ENCODE measurements around the gene FOXP2. TPM values are rescaled to one million over a fixed set of nuclear protein-coding genes. Genes with fewer than 3 reads are reported as not detected.
A peak's percentile ranks its signal among the peaks of the same experiment; 100 is the strongest.

Gene FOXP2
- total and polyA plus RNA-seq, 7 donors, result 1.6 to 150 (median 91.2) TPM

GRCh38 chr7:114405427-114405826 lies 9.2 kb upstream of the FOXP2 start:
- Histone ChIP-seq H3K27me3 (no peaks in the 10 kb centered on the region), H3K4me1 (peaks cover 0 to 39% (median 4%) of the 10 kb centered on the region in 4 donors), H3K4me3 (no peak overlapping the region), H3K27ac (peak overlapping the region in 3 of 4 donors; percentile 20 to 69 (median 67)), H3K36me3 (no peaks in the 10 kb centered on the region), H3K9me3 (no peaks in the 10 kb centered on the region)
- WGBS, 2 donors, result 12 to 26% methylated on average over 2 of the region's 2 CpGs
- no peak for TF ChIP-seq POLR2A (IDR thresholded peaks at IDR 0.05)
- peak in 2 of 4 donors; percentile 26 to 43 for TF ChIP-seq POLR2AphosphoS5 (IDR thresholded peaks at IDR 0.05)
- no peak for TF ChIP-seq EP300 (IDR thresholded peaks at IDR 0.05)
- TF ChIP-seq, protein P1, sequence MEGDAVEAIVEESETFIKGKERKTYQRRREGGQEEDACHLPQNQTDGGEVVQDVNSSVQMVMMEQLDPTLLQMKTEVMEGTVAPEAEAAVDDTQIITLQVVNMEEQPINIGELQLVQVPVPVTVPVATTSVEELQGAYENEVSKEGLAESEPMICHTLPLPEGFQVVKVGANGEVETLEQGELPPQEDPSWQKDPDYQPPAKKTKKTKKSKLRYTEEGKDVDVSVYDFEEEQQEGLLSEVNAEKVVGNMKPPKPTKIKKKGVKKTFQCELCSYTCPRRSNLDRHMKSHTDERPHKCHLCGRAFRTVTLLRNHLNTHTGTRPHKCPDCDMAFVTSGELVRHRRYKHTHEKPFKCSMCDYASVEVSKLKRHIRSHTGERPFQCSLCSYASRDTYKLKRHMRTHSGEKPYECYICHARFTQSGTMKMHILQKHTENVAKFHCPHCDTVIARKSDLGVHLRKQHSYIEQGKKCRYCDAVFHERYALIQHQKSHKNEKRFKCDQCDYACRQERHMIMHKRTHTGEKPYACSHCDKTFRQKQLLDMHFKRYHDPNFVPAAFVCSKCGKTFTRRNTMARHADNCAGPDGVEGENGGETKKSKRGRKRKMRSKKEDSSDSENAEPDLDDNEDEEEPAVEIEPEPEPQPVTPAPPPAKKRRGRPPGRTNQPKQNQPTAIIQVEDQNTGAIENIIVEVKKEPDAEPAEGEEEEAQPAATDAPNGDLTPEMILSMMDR (IDR thresholded peaks at IDR 0.05), result peak; percentile 44 to 66 (median 50)
- intact Hi-C loops (cut with DNase I), result no loop called here
- no peak for DNase-seq

DNA sequence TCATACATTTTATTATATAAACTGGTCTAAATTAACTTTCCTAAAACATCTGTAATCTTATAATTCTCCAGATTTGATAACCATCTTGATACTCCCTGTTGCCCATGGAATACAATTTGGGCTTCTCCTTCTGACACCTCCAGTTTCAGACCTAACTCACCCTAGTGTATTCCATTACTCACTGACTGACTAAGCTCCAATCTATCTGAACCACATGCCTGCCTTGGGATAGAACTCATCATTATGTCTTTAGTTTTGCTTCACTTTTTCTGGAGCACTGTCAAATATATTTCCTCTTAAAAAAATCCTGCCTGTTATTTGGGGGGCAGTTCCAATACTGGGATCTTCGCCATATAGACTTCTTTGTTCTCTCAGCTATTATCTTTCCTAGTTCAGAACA lies 4.9 kb upstream of the FOXP2 start:
- TF ChIP-seq EP300 (IDR thresholded peaks at IDR 0.05) (no peak), POLR2AphosphoS5 (IDR thresholded peaks at IDR 0.05) (no peak), POLR2A (IDR thresholded peaks at IDR 0.05) (no peak)
- TF ChIP-seq, protein P1 (IDR thresholded peaks at IDR 0.05), result no peak
- intact Hi-C loops (cut with DNase I), result loop anchor here (10.0 kb wide), 1 partner anchor 1265 kb away; no protein-coding TSS in a partner anchor
- Histone ChIP-seq H3K36me3 (no peaks in the 10 kb centered on the region), H3K27me3 (no peaks in the 10 kb centered on the region), H3K27ac (peak overlapping the region in 3 of 4 donors; percentile 83 to 91 (median 87)), H3K4me3 (no peak overlapping the region), H3K4me1 (peaks cover 0 to 57% (median 15%) of the 10 kb centered on the region in 4 donors), H3K9me3 (no peaks in the 10 kb centered on the region)
- WGBS, 2 donors, result 90 to 97% methylated on average over 1 of the region's 1 CpG
- DNase-seq, result no peak

DNA sequence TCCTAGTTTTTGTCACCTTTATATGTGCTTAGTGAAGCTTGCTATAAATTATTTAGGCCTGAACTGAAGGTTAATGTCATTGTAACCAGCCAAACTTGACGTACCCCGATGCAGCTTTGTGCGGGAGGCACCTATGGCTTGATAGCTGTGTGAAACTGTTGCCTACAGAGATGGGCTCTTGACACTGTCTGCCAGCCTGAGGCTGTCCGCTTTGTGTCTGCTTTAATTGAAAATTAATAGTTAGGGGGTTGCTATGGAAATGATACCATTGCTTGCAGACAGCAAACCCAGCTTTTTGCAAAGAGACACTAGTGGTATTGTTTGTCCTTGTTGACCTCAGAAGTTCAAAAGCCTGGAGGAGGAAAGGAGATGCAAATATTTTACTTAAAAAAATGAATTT lies 2.1 kb upstream of the FOXP2 start:
- TF ChIP-seq POLR2A (IDR thresholded peaks at IDR 0.05) (no peak), EP300 (IDR thresholded peaks at IDR 0.05) (no peak), POLR2AphosphoS5 (IDR thresholded peaks at IDR 0.05) (no peak)
- TF ChIP-seq, protein P1 (IDR thresholded peaks at IDR 0.05), result no peak
- no peaks in the 10 kb centered on the region for H3K27me3 ChIP-seq
- peak overlapping the region; percentile 79 to 91 (median 85) for H3K27ac ChIP-seq
- H3K9me3 ChIP-seq, result no peaks in the 10 kb centered on the region
- intact Hi-C loops (cut with DNase I), result loop anchor here (10.0 kb wide), 1 partner anchor 1262 kb away; no protein-coding TSS in a partner anchor
- no peaks in the 10 kb centered on the region for H3K36me3 ChIP-seq
- 92% methylated on average over 4 of the region's 4 CpGs for WGBS, 2 donors
- no peak for DNase-seq
- peaks cover 0 to 32% (median 13%) of the 10 kb centered on the region in 4 donors for H3K4me1 ChIP-seq
- peak overlapping the region in 2 of 4 donors; percentile 23 to 30 for H3K4me3 ChIP-seq

DNA sequence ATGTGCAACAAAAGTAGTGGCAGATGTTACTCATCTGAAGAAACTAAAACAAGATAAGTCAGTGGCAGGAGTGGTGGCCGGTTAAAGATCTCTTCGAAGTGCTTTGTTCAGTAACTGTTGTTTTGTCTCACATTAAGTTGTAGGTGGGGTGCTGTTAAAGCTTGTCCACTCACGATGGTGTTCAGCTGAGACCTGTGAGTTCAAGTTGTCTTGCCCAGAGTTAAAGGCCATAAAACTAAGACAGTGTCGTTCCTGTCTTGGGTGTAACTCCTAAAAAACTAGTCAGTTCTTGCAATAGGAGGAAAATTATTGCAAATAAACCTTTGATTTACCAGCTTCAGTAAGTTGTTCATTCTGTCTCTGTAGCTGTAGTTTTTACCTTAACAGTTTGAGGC lies 857 bp upstream of the FOXP2 start:
- peaks cover 0 to 29% (median 15%) of the 10 kb centered on the region in 4 donors for H3K4me1 ChIP-seq
- H3K9me3 ChIP-seq, result no peaks in the 10 kb centered on the region
- TF ChIP-seq POLR2A (IDR thresholded peaks at IDR 0.05) (no peak), EP300 (IDR thresholded peaks at IDR 0.05) (no peak), POLR2AphosphoS5 (IDR thresholded peaks at IDR 0.05) (no peak)
- TF ChIP-seq, protein P1 (IDR thresholded peaks at IDR 0.05), result no peak
- no peaks in the 10 kb centered on the region for H3K27me3 ChIP-seq
- no peaks in the 10 kb centered on the region for H3K36me3 ChIP-seq
- H3K27ac ChIP-seq, result peak overlapping the region; percentile 79 to 91 (median 85)
- DNase-seq, result no peak
- intact Hi-C loops (cut with DNase I), result loop anchor here (2.0 to 10.0 kb wide), 2 partner anchors 329 to 1261 kb away; no protein-coding TSS in a partner anchor
- WGBS, 2 donors, result 11 to 39% methylated on average over 4 of the region's 4 CpGs
- H3K4me3 ChIP-seq, result peak overlapping the region in 3 of 4 donors; percentile 48 to 55 (median 53)

All from sigmoid colon (tissue), 7 donors.